LHCN-M2 (cell line): Measurements from ENCODE around the gene THEMIS2. TPM values are rescaled to one million over a fixed set of nuclear protein-coding genes. Genes with fewer than 3 reads are reported as not detected.

ENCODE experiments used
- total RNA-seq: library from RNA; depleted of rRNA; stranded (reverse); fragments of >200 nt; gene quantifications from 2 replicates; pipeline ENCODE4 v1.2.3, GENCODE V29; 2014; rRNA removed

THEMIS2 gene
- total RNA-seq, 1 experiment from 2014 or later, result 12.7 TPM

Other genes with a start within 250 kb of the THEMIS2 start
- not detected in 2 replicates for gene FGR, start 237.4 kb upstream of the THEMIS2 start, total RNA-seq
- gene IFI6, start 200.4 kb upstream of the THEMIS2 start, total RNA-seq, result 120 and 231 TPM in 2 replicates
- gene FAM76A, start 146.6 kb upstream of the THEMIS2 start, total RNA-seq, result 11.5 and 15.1 TPM in 2 replicates
- 41.4 and 44.9 TPM in 2 replicates for gene STX12, start 99.3 kb upstream of the THEMIS2 start, total RNA-seq
- 50.3 and 57.8 TPM in 2 replicates for gene PPP1R8, start 41.8 kb upstream of the THEMIS2 start, total RNA-seq
- 72.9 and 79.7 TPM in 2 replicates for gene RPA2, start 42.0 kb downstream of the THEMIS2 start, total RNA-seq
- gene SMPDL3B, start 62.5 kb downstream of the THEMIS2 start, total RNA-seq, result not detected in 2 replicates
- 6.1 and 6.5 TPM in 2 replicates for gene XKR8, start 87.4 kb downstream of the THEMIS2 start, total RNA-seq
- 14.3 and 15.2 TPM in 2 replicates for gene EYA3, start 216.1 kb downstream of the THEMIS2 start, total RNA-seq